Uterus (tissue), 2 donors: ENCODE measurements around the gene PSMB1.

Source experiments
- CTCF ChIP-seq, 4 experiments: fragments of 200-600 bp in 2 of 4; fragments of 450-650 bp in 2 of 4; sonication (generic) in 2 of 4; IDR thresholded peaks; one replicate each; pipeline ENCODE4 v1.5.1; 2016 to 2019; ENCODE audit warnings: antibody characterized with exemption in 4 of 4, mild to moderate bottlenecking in 2 of 4, moderate library complexity in 1 of 4
- POLR2A ChIP-seq, 2 donors: fragments of 450-650 bp; IDR thresholded peaks; one replicate each; pipeline ENCODE4 v1.6.1; 2016; ENCODE audit warnings: antibody characterized with exemption in 2 of 2, mild to moderate bottlenecking in 1 of 2, moderate library complexity in 1 of 2

- TF ChIP-seq CTCF (IDR thresholded peaks at IDR 0.05): no peak
- no peak for TF ChIP-seq POLR2A (IDR thresholded peaks at IDR 0.05)
These were observed 2.2 kb upstream of the PSMB1 start for GRCh38 chr6:170555305-170555704.
